C1 segment of cervical spinal cord (tissue), 14 donors: ENCODE results near the gene SPEM3.

ENCODE experiments used
- DNase-seq, 14 donors: peaks; one replicate each; lab custom pipeline; 2025; lab: John Stamatoyannopoulos, UW

The SPEM3 gene

DNA sequence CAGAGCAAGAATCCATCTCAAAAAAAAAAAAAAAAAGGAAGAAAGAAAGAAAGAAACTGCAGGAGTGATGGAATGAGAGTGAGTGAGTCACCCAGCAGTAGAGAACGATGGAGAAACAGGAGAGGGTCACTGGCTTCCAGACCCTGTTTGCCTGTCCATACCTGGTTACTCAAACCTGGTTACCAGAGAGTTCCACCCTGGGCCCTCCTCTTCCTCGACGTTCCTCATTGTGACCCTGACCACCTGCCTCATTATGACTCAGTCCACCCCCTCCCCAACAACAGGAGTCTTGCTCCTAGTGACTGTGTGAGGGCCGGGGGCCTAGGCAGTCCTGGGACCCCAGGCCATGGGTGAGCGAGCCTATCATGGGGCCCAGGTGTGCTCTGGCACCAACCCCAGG lies at the start of gene SPEM3:
SPEM3 (plus strand) TSS at position 301 of the 400 bp plus-strand sequence; CDS start at position 347, 46 bp downstream.
- DNase-seq = no peak

GRCh38 chr17:7379134-7379533 lies 49.5 kb upstream of the SPEM3 start:
- no peak for DNase-seq

DNA sequence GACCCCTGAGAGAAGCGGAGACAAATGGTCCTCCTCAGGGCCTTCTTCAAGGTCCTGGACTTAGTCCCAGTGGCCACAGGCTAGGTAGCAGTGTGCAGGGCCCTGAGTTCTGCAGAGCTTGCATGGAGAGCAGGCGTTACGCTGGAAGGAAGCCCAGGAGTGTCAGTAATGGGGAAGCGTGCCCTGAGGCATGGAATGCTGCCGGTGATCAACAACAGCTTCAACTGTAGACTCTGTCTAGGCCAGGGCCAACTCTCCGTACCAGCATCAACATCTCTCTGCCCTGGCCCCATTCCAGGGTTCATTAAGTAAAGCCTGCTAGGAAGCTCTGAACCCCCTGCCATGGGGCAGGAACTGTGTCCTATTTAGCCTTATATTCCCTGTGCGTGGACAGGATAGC lies 48.3 kb upstream of the SPEM3 start:
- DNase-seq = peak in 1 of 14 donors; percentile 33

- DNase-seq = peak in 1 of 14 donors; percentile 62
Observed at GRCh38 chr17:7380855-7381683, 47.6 kb upstream of the SPEM3 start, which contains the start of gene TNK1. Gene TNK1 (plus strand): TSS chr17:7381089. CDS start chr17:7382927, 1,838 bp downstream.

- DNase-seq = no peak
Observed at GRCh38 chr17:7382901-7383300, 45.8 kb upstream of the SPEM3 start.

- no peak for DNase-seq
Observed at GRCh38 chr17:7383371-7383741, 45.3 kb upstream of the SPEM3 start.

- DNase-seq = peak in 1 of 14 donors; percentile 62
Observed at GRCh38 chr17:7383742-7384488, 44.7 kb upstream of the SPEM3 start.

- DNase-seq = no peak
Observed at GRCh38 chr17:7384489-7385081, 44.1 kb upstream of the SPEM3 start.

DNA sequence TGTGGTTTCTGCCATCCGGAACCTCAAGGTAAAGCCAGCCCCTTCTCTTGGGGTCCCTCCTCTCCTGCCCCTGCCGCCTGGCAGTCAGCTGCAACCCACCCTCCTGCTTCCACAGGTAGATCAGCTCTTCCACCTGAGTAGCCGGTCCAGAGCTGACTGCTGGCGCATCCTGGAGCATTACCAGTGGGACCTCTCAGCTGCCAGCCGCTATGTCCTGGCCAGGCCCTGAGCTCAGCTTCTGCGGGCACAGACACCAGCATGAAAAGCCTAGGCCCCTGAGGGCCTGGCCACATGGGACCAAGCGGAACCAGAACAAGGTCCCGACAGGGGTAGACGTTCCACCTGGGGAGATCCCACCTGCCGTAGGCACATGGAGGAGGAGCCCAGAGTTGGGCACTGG lies 39.8 kb upstream of the SPEM3 start:
- DNase-seq = no peak

DNA sequence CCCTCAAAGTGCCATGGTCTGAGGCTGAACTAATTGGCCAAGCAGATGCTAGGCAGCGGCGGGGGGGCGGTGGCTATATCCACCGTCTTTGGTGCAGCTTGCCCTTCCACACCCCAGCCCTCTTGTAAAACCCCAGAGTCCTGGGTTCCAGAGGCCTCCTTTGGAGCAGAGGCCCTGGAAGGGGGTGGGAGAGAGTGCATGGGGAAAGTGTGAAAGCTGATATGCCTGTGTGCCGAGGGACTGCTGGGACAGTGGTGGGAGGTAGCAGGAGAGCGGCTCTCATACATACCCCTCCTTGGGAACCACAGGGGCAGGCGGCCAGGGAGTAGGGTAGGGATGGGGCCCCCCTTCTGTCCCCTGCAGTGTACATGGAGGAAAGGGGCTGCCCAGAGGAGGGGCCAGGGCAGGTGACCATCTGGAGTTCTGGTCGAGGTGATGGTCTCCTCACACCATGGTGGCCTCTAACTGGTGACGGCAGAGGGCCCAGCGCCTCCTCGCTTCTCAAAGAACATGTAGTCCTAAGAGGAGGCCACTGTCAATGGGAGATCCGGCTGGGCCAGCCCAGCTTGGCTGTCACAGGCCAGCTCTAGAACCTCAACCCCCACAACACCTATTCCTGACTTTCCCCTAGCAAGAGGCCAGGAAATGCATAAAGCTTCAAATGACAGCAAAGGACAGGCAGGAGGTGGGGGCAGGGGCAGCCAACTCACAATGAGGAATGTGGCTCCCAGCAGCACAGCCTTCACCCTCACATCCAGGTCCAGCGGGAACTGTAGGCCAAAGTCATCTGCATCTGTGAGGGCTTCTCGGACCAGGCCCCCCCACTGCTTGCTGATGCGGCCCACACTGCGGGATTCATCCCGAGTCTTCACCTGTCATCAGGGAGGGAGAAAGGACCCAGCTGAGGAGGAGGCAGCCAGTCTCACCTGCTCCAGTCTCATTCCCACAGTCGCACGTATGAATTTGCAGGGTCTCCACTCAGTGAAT lies 38.4 kb upstream of the SPEM3 start:
- no peak for DNase-seq

DNA sequence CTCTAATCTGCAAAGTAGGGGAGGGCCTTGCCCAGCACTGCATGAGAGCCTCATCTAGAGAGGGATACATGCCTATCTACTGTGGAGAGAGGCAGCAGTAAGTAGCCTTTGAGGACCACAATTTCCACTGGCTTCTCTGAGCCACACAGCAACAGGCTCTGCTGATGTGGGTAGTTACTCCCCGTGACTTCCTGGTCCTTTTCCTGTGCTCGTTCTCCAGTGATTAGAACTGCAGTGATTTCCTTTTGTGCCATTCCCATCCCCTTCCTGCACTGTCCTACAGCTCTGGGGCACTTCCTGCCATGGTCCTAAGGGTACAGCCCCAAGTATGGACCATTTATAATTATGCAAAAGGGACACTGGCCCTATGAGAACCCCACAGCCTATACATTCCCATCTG lies 37.4 kb upstream of the SPEM3 start:
- DNase-seq = no peak

- no peak for DNase-seq
Observed at GRCh38 chr17:7392696-7393612, 35.7 kb upstream of the SPEM3 start.

GRCh38 chr17:7393613-7394451 lies 34.8 kb upstream of the SPEM3 start:
- DNase-seq = no peak

DNA sequence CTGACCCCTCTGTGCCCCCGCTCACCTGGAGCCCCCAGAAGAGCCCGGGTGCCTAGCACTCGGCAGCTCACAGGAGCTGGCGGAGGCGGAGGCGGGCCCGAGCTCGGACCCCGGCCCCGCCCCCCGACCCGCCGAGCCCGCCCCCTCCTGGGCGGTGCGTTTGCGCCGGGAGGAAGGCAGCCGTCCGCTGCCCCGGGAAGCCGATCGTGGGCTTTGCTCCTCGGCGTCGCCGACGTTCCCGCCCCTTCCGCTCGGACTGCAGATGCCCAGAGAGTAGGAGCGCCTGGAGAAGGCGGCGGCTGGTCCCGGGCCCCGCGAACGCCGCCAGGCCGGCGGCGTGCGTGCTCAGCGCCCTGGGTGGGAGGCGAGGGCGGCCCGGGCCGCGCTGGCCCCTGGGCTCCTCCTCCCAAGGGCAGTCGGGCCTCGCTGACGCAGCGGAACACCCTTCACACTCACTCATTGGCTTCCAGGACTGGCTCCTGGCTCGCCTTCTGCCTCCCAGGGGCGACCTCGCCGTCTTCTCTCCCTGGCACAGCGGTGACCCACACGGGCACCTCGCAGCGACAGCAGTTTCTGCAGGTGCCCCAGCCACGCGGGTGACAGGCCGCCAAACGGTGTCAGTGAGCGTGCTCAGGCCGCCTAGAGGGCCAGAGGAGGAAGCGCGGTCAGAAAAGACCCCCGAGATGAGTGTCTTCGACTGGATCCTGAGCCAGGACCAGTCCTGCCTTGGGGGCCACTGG lies 34.0 kb upstream of the SPEM3 start, which contains the start of gene PLSCR3:
PLSCR3 (minus strand) TSS at position 74 of the 740 bp plus-strand sequence. CDS start 415 bp downstream, outside the sequence.
- peak in 13 of 14 donors; percentile 62 to 93 (median 79) for DNase-seq

DNA sequence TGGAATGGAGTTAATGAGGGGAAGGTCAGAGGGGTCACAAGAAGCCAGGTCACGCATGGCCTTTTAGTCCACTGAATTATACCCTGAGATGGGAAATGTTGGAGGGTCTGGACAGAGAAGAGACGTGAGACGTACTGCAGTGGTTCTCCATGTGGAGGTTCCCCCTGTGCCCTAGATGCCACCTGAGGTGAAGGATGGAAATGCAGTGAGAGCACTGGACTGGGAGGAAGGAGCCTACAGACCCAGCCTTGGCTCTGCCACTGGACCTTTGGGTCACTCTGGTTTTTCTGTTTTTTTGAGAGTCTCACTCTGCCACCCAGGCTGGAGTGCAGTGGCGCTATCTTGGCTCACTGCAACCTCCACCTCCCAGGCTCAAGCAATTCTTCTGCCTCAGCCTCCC lies 32.5 kb upstream of the SPEM3 start:
- DNase-seq = no peak

GRCh38 chr17:7398612-7399011 lies 30.0 kb upstream of the SPEM3 start:
- DNase-seq = no peak

GRCh38 chr17:7403043-7403726 lies 25.5 kb upstream of the SPEM3 start:
- no peak for DNase-seq

DNA sequence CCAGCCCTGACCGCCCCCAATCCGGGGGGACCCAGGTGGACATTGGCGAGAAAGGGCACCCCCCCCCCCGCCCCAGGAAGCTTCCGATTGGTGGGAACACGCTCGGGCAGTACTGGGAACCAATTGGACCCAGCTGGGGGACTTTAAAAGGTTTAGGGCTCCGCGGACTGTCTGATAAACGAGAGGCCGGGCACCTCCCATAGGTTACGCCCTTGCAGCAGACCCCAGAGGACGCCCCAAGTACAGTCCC lies 25.0 kb upstream of the SPEM3 start:
- no peak for DNase-seq
